NB4 (cell line): ENCODE data around the gene GRID1.

ENCODE experiments used
- DNase-seq: peaks from one replicate; pipeline ENCODE4 v3.0.0; 2010; ENCODE audit warnings: low read depth
- H3K4me3 ChIP-seq: one replicate; pipeline ENCODE4 v1.5.1; 2011; ENCODE audit warnings: mild to moderate bottlenecking, low read depth, low read length, moderate library complexity
- MYC ChIP-seq: IDR thresholded peaks from 2 replicates; pipeline ENCODE4 v1.6.1; 2011; ENCODE audit warnings: low read depth, low read length
- POLR2A ChIP-seq: IDR thresholded peaks from 2 replicates; pipeline ENCODE4 v1.6.1; 2011; ENCODE audit warnings: mild to moderate bottlenecking; ENCODE audit not compliant: insufficient read length; ENCODE audit errors: extremely low read depth
- TF ChIP-seq, protein P1 (sequence below): IDR thresholded peaks from 2 replicates; pipeline ENCODE4 v1.6.1; 2011; ENCODE audit warnings: low read depth, low read length
- TF ChIP-seq, protein P2 (sequence below): IDR thresholded peaks from one replicate; pipeline ENCODE4 v1.5.1; 2012; ENCODE audit warnings: low read depth, low read length

Gene GRID1

DNA sequence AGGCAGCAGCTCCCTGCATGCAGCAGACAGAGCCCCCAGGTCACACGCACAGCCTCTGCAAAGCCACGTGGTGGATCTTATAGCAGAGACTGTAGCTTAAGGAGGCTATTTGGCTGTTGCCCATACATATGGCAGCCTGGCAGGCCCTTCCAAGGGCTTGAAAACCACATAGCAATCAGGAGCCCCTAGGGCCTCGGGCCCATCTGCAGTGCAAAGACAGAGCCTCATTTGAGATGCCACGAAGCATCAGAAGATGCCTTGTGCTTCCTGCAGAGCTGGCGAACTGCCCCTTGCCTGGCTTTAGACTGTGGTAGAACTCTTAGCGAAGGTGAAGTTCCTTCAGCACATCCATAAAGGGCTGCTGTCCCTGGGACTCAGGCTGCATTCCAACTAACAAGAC lies 309.9 kb downstream of the GRID1 start:
- TF ChIP-seq, protein P1, sequence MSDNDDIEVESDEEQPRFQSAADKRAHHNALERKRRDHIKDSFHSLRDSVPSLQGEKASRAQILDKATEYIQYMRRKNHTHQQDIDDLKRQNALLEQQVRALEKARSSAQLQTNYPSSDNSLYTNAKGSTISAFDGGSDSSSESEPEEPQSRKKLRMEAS, result no peak
- TF ChIP-seq, protein P2, sequence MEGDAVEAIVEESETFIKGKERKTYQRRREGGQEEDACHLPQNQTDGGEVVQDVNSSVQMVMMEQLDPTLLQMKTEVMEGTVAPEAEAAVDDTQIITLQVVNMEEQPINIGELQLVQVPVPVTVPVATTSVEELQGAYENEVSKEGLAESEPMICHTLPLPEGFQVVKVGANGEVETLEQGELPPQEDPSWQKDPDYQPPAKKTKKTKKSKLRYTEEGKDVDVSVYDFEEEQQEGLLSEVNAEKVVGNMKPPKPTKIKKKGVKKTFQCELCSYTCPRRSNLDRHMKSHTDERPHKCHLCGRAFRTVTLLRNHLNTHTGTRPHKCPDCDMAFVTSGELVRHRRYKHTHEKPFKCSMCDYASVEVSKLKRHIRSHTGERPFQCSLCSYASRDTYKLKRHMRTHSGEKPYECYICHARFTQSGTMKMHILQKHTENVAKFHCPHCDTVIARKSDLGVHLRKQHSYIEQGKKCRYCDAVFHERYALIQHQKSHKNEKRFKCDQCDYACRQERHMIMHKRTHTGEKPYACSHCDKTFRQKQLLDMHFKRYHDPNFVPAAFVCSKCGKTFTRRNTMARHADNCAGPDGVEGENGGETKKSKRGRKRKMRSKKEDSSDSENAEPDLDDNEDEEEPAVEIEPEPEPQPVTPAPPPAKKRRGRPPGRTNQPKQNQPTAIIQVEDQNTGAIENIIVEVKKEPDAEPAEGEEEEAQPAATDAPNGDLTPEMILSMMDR, result no peak
- TF ChIP-seq POLR2A, result no peak
- no peak for TF ChIP-seq MYC
- H3K4me3 ChIP-seq, result no peak overlapping the region
- DNase-seq, result no peak

DNA sequence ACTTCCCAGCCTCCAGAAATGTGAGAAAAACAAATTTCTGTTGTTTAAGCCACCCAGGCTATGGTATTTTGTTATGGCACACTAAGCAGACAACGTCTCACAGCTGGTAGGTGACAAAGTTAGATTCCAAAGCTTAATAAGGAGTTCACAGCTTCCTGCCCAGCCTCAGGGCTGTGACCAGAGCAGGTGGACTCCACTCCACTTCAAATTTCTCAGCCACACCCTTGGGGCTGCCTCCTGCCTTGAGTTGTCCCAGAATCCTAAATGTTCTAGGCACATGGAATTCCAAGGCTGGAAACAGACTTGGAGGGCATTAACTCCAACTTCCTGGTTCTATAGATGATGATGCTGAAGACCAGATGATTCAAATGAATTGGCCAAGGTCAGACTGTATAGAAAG lies 310.7 kb downstream of the GRID1 start:
- TF ChIP-seq POLR2A (no peak), MYC (no peak)
- TF ChIP-seq, protein P1, result no peak
- TF ChIP-seq, protein P2, result no peak
- no peak overlapping the region for H3K4me3 ChIP-seq
- DNase-seq, result no peak

DNA sequence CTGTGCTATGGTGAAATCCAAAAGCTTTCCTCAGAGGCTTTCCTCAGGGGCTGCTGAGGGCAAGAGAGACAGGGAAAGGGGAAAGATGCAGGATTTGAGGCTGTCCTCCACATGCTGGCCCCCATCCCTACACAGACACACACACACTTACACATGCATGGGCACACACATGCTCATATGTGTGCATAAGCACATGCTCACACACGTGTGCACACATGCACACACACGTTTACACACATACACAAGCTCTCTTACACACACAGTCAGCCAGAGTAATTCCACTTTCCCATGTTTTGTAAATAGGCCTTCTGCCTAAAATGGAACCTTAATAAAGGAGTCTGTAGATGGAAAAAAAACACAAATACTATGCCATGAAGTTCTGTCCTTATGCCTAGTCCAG lies 312.9 kb downstream of the GRID1 start:
- no peak overlapping the region for H3K4me3 ChIP-seq

DNA sequence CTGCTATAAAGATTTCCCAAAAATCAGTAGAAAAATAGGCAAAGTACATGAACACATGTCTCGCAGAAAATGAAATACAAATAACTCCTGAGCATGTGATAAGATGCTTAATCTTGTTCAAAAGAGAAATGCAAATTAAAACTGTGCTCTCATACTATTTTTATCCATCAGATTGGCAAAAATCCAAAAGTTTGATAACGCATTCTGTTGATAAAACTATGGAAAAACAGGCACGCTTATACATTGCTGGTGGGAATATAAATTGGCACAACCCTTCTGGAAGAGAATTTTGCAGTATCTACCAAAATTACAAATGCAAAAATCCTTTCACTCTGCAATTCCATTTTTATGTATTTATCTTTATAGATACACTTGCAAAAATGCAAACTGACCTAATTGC lies 315.0 kb downstream of the GRID1 start:
- no peak for DNase-seq
- TF ChIP-seq, protein P1, result no peak
- no peak for TF ChIP-seq MYC
- TF ChIP-seq, protein P2, result no peak
- no peak for TF ChIP-seq POLR2A
- no peak overlapping the region for H3K4me3 ChIP-seq

More for the DNA sequence above, 312.9 kb downstream of the GRID1 start:
- TF ChIP-seq, protein P2, result no peak
- TF ChIP-seq MYC, result no peak
- TF ChIP-seq, protein P1, result no peak
- no peak for DNase-seq

DNA sequence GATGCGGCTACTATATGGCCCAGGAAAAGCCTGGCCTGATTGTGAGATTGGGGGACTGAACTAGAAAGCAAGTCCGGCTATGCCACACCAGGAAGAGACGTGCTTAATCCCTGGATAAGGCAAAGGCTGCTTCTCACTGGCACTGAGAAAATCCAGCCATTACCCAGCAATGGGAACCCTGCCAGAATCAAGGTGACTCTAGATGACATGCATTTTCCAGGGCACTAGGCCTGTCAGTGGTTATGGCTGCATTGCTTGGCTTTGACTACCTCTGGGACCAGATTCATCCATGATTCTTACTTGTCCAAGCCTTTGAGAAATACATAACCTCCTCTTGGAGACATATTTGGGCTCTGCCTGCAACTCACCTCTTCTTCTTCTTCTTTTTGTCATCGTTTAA lies 317.2 kb downstream of the GRID1 start:
- no peak overlapping the region for H3K4me3 ChIP-seq
- DNase-seq, result no peak
- TF ChIP-seq, protein P1, result no peak
- no peak for TF ChIP-seq MYC

DNA sequence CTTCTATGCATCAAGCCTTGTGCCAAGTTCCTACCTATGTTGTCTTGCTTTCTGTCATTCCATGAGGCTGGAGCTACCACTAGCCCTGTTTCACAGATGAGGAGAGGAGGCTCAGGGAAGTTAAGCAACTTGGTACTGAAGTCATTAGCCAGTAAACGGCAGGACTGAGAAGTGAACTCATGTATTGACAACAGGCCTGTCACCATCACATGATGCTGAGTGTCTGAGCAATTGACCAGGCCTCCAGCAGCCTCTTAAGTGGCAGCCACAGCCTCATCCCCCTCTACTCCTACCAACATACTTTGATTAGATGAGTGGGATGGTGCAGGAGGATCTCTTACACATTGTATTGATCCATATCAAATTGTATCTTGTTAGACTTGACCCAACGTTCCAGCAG lies 317.6 kb downstream of the GRID1 start:
- no peak for DNase-seq
- H3K4me3 ChIP-seq, result no peak overlapping the region
- TF ChIP-seq, protein P1, result no peak
- TF ChIP-seq POLR2A, result no peak
- TF ChIP-seq MYC, result no peak
- TF ChIP-seq, protein P2, result no peak
